Right ventricle myocardium superior (tissue), 1 donor: ENCODE results near the gene GLIS2. TPM values are rescaled to one million over a fixed set of nuclear protein-coding genes. Genes with fewer than 3 reads are reported as not detected.

ENCODE experiments used
- ATAC-seq: fragments of 200-7000 bp; cut with Tn5 transposase; one replicate; pipeline ENCODE4 v1.9.1; 2020; ENCODE audit warnings: mild to moderate bottlenecking; ENCODE audit not compliant: poor library complexity
- DNase-seq: peaks from one replicate; pipeline ENCODE4 v3.0.0-alpha.2; 2020
- intact Hi-C: fragments of 100-400 bp; cut with DNase I; formaldehyde crosslinking; loops from one replicate; pipeline ENCODE4 v1.11.2; 2022
- total RNA-seq: library from RNA; stranded (reverse); fragmentation: NEBNext Ultra II Directional; extraction: Animal tissue kit (Norgen Biotek cat#: 25700); gene quantifications from one replicate; pipeline ENCODE4 v1.2.1, GENCODE V29; 2021
- donor health status: DM: no; HTN: yes; CAD: no; lungs with severe emphysema.

The GLIS2 gene
- total RNA-seq, 1 donor from 2014 or later, result 14.6 TPM

GRCh38 chr16:4372578-4373355 lies 56.9 kb downstream of the GLIS2 start:
- ATAC-seq, result no peak
- intact Hi-C loops, result no loop called here

GRCh38 chr16:4373356-4373908 lies 57.6 kb downstream of the GLIS2 start:
- intact Hi-C loops, result no loop called here
- DNase-seq (no peak), ATAC-seq (no peak)

More at GRCh38 chr16:4372578-4373355, 56.9 kb downstream of the GLIS2 start:
- DNase-seq, result no peak

GRCh38 chr16:4373909-4374742 lies 58.3 kb downstream of the GLIS2 start:
- peak; percentile 85 for DNase-seq
- intact Hi-C loops, result no loop called here
- ATAC-seq, result peak; percentile 8

GRCh38 chr16:4375717-4376116 lies 59.9 kb downstream of the GLIS2 start:
- intact Hi-C loops, result no loop called here
- DNase-seq (no peak), ATAC-seq (no peak)

- intact Hi-C loops, result no loop called here
- DNase-seq (peak; percentile 95), ATAC-seq (peak; percentile 80)
Observed at GRCh38 chr16:4376126-4376892, 60.4 kb downstream of the GLIS2 start.

- DNase-seq (no peak), ATAC-seq (no peak)
- intact Hi-C loops, result no loop called here
Observed at GRCh38 chr16:4376893-4377572, 61.2 kb downstream of the GLIS2 start.

GRCh38 chr16:4377573-4378154 lies 61.8 kb downstream of the GLIS2 start:
- ATAC-seq (no peak), DNase-seq (no peak)
- intact Hi-C loops, result no loop called here

- intact Hi-C loops, result no loop called here
- ATAC-seq (peak; percentile 3), DNase-seq (no peak)
Observed at GRCh38 chr16:4378161-4378666, 62.3 kb downstream of the GLIS2 start.

GRCh38 chr16:4378999-4379690 lies 63.3 kb downstream of the GLIS2 start:
- intact Hi-C loops, result no loop called here
- DNase-seq (no peak), ATAC-seq (no peak)

GRCh38 chr16:4380119-4381063 lies 64.5 kb downstream of the GLIS2 start:
- no peak for DNase-seq
- intact Hi-C loops, result no loop called here
- no peak for ATAC-seq

GRCh38 chr16:4381072-4381934 lies 65.4 kb downstream of the GLIS2 start:
- intact Hi-C loops, result no loop called here
- no peak for ATAC-seq
- DNase-seq, result no peak

- ATAC-seq (no peak), DNase-seq (no peak)
- intact Hi-C loops, result no loop called here
Observed at GRCh38 chr16:4381935-4382794, 66.3 kb downstream of the GLIS2 start.

- ATAC-seq, result no peak
- intact Hi-C loops, result no loop called here
- no peak for DNase-seq
Observed at GRCh38 chr16:4382795-4383357, 67.0 kb downstream of the GLIS2 start.
